GM18520 (cell line): Measurements from ENCODE around the gene KRT77.
"Not testable (repeated sequence)": the region's sequence is repeated elsewhere in the genome, so short reads cannot be mapped to it uniquely, and the experiment has no call there.

ENCODE experiments used
- ATAC-seq: cut with Tn5 transposase; IDR thresholded peaks from one replicate; pipeline ENCODE4 v1.9.1; 2021; ENCODE audit not compliant: unreplicated experiment

KRT77 gene

DNA sequence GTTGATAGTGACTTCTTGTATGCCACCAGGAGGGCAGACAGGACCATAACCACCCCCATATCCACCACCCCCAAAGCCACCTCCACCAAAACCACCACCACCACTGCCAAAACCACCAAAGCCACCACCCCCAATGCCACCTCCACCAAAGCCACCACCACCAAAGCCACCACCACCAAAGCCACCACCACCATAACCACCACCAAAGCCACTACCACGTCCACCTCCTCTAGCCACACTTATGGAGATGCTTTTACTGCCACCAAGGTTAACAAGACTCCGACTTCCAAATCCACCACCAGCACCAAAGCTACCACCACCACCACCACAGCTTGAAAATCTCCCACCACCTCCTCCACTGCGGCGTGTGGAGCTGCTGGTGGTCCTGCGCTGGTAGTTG, 23.4 kb downstream of the KRT77 start:
- no peak for ATAC-seq

DNA sequence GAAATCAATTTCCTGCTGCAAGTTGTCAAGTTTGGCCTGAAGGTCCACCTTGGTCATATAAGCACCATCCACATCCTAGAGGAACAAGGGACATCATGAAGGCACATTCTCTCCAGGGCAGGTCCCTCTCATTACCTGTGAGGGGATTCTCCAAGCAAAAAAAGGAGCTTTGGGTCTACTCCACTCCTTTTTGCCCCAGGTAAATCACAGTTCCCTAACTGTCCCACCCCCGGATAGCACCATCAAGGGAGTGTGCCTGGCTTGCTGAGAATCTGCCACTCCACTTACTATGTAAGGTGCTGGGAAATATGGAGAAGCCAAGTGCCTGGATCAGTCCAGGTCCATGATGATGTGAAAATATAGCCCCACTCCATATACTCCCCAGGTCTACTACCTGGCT, 25.7 kb downstream of the KRT77 start:
- no peak for ATAC-seq

DNA sequence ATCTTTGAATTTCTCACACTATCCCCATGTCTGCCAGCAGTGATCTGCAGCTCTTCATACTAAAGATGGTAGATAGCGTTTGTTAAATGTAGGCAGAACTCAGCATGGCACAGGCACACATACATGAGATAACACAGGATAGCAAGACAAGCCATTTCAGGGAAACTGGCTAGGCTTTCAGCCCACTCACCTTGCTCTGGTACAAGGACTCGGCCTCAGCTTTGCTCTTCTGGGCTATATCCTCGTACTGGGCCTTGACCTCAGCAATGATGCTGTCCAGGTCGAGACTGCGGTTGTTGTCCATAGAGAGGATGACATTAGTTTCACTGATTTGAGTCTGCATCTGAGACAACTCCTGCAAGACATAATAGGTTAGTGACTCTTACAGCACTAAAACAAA, 26.2 kb downstream of the KRT77 start:
- no peak for ATAC-seq

GRCh38 chr12:52676163-52676562, 27.2 kb downstream of the KRT77 start:
- no peak for ATAC-seq

- no peak for ATAC-seq
These were observed 28.0 kb downstream of the KRT77 start for GRCh38 chr12:52675301-52675701.

DNA sequence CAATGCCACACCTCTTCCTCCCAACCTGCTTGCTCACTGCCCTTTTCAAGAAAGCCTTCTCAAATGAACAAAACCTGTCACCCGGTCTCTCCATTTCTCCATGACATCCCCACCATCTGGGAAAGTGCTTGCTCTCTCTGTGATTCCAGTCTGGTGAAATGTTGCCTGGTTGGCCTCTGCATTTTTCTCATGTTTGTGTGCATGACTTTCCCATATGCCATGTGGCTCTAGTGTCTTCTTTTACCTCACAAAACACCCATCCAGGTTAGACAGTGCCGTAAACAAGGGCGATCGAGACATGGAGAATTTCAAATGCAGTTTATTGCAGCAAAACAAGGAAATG, 28.9 kb downstream of the KRT77 start:
- no peak for ATAC-seq

DNA sequence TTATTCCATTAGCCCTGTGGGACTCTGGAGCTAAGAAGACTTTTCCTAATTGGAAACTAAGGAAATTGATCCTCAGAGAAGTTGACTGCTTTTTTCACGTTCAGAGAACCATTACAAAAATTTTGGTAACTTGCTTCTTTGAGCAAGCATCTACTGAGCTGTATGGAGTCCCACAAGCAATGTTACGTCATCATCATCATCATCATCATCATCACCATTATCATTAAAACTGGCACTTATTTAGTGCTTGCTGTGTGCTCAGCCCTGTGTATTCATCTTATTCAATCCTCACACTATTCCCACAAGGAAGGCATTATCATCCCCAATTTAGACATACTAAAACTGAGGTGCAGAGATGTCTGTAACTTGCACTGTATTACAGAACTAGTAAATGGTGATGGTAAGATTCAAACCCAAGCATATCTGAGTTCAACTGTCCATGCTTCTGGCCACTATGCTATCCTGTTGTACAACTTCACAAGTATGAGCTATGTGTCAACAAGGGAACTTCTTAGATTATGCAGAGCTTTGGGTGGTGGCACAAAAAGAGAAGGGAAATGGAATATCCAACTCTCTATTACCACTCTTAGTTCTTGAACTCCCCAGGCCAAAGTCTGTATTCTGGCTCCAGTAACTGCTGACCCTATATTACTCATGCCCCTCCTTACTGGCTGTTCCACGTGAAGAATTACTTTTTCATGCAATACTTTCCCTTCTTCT, 29.5 kb downstream of the KRT77 start:
- no peak for ATAC-seq

GRCh38 chr12:52673217-52673616, 30.1 kb downstream of the KRT77 start:
- no peak for ATAC-seq

DNA sequence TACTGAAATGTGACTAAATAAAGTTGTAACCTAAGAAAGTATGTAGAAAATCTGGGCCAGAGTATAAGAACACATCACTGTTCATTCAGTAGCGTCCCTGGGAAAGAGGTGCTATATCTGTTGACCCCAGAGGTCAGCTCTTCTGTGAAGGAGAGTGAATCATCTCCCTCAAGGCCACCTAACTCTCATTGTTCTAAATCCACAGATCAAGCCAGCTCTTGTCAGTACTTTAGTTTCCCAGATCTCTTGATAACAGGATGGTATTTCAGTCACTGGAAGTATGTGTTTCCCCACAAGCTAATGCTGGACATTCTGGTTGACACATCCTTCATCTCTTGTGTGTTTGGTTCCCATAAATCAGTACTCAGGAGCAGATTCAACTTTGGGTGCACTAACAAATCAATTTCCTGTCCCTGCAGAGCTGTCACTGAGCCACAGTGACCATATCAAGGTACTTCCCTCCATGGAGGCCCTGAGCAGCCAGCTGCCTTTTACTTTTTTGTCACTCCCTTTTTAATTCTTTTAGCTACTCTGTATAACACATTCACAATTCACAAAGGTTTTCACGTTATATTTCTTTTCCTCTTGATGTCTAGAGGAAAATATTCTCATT, 30.9 kb downstream of the KRT77 start:
- ATAC-seq: no peak

DNA sequence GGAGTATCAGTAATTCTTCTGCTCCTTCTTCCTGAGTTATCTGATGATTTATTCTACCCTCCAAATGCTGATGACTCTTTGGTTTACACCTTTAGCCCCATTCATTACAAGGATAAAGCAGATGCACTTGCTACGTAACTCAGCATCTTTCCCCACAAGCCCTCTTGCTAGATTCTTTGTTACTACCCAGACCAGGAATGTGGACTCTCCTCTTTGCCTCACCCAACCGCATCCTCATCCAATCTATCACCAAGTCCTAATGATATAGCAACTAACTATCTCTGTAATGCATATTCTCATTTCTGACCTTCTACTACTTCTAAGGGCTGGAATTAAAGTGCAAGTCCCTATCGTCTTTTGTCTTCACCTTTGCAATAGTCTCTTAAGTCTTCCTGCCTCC, 32.4 kb downstream of the KRT77 start:
- ATAC-seq: no peak

DNA sequence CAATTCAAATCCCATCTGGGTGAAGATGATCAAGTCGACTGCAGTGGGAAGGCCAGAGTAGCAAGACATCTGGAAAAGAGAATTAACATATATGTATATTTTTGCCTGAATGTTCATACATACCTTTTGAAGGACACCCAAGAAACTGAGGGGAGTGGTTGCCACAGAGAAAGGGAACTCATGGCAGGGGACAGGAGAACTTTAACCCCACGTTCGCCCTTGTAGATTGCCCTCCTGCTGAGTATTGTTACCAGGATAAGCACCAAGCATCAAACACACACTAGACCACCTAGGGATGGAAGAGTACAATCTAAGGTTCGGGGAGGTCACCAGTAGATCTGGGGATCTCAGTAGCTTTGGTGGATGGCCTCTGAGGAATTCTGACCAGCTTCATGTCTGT, 32.8 kb downstream of the KRT77 start:
- no peak for ATAC-seq

DNA sequence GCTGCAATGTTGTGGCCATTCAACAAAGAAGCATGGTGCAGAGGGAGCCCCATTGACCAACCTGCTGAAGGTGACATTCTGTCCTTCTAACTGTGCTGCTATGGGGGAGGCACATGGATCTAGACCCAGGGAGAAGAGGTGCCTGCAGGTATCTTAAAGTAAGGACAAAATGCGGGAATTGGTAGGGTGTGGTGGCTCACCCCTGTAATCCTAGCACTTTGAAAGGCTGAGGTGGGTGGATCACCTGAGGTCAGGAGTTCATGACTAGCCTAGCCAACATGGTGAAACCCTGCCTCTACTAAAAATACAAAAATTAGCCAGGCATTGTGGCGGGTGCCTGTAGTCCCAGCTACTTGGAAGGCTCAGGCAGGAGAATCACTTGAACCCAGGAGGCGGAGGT, 33.4 kb downstream of the KRT77 start:
- ATAC-seq: not testable (repeated sequence)

DNA sequence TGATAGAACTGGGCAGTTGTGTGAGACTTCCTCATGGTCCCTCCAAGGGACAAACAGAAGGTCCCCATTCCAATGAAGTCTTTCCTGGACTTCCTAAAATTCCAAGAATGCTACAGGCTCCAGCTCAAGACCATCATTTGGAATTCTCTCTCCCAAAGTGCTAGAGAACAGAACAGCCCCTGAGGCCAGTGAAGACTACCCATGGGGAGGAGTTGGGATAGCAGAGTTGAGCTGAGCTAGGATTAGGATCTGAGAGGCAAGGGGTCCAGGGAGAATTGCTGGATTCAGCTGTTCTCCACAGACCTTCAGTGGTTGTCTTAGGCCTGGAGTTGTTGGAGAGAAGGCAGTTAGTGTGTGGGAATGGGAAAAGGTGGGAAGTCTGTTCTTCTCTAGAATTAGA, 33.9 kb downstream of the KRT77 start:
- ATAC-seq: no peak

- ATAC-seq: no peak
These were observed 35.4 kb downstream of the KRT77 start for GRCh38 chr12:52667931-52668330.

- no peak for ATAC-seq
These were observed 35.8 kb downstream of the KRT77 start for GRCh38 chr12:52667509-52667908.

DNA sequence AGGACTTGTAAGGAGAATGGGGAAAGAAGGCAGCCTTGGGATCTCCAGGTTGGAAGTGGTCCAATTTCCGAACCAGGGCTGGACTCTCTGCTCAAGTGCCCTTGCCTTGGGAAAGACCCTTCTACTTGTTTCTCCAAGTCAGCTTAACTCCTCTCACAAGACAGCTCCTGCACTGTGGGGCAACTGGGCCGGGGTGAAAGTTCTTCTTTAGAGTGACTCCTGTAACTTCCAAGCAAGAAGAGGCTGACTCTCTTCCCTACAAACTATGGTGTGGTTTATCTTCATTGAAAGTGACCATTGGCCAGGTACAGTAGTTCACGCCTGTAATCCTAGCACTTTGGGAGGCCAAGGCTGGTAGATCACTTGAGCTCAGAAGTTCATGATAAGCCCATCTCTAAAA, 36.9 kb downstream of the KRT77 start:
- ATAC-seq: no peak

DNA sequence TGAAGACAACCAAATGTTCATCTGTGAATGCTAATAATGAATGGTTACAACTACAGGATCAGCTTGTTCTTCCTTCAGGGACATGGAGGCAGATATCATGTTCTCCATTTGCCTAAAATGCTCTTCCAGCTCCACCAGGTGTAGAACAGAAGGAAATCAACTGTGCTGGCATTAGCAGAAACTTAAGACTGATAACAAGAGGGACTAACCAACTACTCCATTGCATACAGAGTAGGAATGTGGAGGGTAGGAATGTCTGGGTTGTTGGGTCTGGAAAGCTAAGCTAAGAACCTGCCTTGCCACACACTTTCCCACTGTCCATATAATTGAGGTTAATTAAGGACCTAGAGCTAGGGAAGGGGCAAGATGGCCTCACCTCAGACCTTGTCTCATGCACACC, 39.9 kb downstream of the KRT77 start:
- ATAC-seq: no peak

DNA sequence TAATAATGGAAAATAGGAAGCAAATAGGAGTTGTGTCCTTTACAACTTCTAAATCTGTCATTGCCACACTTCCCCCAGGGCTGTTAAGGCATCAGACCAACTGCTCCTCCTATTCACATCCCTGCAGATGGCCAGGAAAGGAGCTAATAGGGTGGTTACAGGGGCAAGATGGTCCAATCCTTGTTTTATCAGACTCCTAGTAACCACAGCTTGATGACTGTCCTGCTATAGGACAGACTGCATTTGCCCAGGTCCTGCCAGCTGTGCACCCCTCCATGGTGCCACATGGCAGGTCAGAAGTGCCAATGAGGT, 40.5 kb downstream of the KRT77 start:
- ATAC-seq: no peak

DNA sequence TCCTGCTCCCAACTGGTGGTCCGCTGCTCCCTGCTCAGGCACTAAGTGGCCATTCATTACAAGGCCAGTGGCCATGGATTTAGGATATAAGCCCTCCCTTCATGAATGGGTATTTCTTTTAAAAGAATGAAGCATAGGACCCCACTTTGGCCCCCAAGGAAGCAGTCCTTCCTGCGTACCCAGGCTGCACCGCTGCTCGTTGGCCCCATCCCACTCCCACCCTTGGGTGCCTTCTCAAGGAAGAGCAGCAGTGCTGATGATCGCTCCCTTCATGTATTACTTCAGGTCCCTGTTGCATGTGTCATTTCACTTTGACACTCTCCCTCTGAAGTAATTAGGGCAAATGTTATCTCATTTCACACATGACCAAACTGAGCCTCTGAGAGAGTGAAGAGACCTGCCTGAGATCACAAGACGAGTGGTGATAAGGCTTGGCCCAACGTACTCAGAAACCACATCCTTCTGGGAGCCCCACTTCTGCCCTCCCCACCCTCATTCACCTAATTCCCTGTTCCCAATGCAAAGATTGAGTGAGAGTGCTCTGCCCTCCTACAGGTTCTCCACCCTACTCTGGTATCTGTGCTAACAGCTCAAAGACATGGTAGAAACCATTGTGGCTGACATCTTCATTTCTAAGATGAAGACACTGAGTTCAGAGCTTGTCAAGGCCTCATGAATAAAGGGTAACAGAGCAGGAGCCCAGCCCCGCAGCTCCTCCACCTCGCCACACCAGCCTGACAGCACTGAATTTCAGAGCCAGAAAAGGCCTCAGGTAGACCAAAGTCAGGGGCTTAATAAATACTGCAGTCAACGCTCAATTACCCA, 41.0 kb downstream of the KRT77 start:
- no peak for ATAC-seq

- no peak for ATAC-seq
These were observed 41.7 kb downstream of the KRT77 start for GRCh38 chr12:52661668-52662067.

GRCh38 chr12:52660934-52661499, 42.3 kb downstream of the KRT77 start:
- ATAC-seq: no peak

DNA sequence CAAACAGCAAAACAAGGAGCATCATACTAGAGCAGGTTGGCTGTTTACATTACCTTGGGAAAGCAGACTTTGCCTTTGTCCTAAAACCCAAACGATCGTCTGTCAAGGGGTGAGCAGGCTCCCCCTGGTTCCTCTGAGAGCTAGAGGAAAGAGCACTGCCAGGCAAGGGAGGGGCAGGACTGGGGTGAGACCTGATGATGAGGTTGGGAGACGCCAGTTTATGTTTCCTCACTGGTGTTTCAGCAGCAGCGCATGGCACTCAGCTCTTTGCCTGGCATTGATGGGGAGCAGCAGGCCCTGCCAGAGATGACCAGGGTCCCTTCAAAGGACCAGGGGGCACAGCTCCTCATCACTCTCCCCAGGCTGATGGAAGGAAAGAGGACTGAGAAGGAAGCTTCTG, 43.4 kb downstream of the KRT77 start:
- ATAC-seq: no peak
